ENCODE data around the gene YPEL1. TPM values are rescaled to one million over a fixed set of nuclear protein-coding genes. Genes with fewer than 3 reads are reported as not detected.
A peak's percentile ranks its signal among the peaks of the same experiment; 100 is the strongest.

YPEL1 gene
- total and polyA plus RNA-seq, 2 donors (not counting 1 experiment from before 2014, with no cell fraction given): 0.36 to 2.3 TPM

DNA sequence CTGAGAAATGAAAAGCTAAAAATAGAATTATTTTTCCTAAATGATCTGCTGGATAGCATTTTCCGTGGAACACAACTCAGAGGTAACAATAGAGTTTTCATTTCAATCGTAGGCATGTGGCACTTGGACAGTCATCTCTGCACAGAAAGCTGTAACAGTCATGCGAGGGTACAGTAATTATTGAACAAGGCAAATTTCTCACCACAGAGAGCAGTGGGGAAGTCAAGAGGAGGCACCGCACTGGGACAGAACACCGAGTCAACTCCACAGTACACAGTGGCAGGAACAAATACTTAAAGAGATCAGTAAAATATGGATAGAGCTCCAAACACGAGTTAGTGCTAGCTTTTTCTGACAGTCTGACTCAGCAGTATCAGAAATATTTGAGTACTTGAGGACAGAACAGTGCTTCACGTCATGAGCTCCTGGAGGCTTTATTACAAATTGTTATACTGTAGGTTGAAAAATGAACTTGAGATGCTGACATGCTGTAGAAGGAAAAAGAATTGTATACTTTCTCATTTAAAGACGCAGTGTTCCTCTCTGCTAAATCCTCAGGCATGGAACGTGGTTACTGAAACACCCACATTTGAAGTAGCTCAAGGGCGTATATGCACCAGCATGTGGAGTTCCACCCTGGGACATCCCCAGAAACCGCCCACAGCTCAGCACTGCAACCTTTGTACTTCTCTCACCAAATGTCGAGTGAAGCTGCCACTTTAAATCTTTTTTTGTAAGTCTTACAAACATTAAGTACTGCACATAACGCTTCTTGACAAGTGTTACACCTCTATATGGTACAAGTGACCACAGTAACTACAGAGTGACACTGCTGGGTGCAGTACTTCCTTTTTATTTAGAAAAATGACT lies 27.4 kb upstream of the YPEL1 start:
- Histone ChIP-seq H3K9me3 (ENCODE audit: control insufficient read depth, insufficient read depth, low read depth, low read length) (no peaks in the 10 kb centered on the region), H3K9ac (ENCODE audit: insufficient read depth, low read length) (no peak overlapping the region), H2AFZ (ENCODE audit: low read length) (no peak overlapping the region), H3K36me3 (ENCODE audit: control insufficient read depth, insufficient read depth, low read length) (peaks cover 28% of the 10 kb centered on the region), H3K4me1 (ENCODE audit: control insufficient read depth, extremely low read depth, insufficient read depth, low read length) (peaks cover 8% of the 10 kb centered on the region), H3K27ac (ENCODE audit: insufficient read depth, low read length) (no peak overlapping the region), H3K4me3 (replicated peaks in 1 of 4; ENCODE audit: control extremely low read depth in 1 of 4, insufficient read depth in 1 of 4, low read depth in 3 of 4, low read length in 4 of 4) (no peak overlapping the region), H3K4me2 (ENCODE audit: extremely low read depth, insufficient read depth, low read length) (no peak overlapping the region), H4K20me1 (ENCODE audit: control insufficient read depth, extremely low read depth, insufficient read depth, low read length) (no peaks in the 10 kb centered on the region), H3K27me3 (ENCODE audit: control insufficient read depth, insufficient read depth, low read length) (no peaks in the 10 kb centered on the region), H3K79me2 (ENCODE audit: control insufficient read depth, insufficient read depth, low read length) (no peaks in the 10 kb centered on the region)
- TF ChIP-seq EZH2 (IDR thresholded peaks at IDR 0.05; ENCODE audit: low read length, missing control alignments): no peak
- TF ChIP-seq, protein P1, sequence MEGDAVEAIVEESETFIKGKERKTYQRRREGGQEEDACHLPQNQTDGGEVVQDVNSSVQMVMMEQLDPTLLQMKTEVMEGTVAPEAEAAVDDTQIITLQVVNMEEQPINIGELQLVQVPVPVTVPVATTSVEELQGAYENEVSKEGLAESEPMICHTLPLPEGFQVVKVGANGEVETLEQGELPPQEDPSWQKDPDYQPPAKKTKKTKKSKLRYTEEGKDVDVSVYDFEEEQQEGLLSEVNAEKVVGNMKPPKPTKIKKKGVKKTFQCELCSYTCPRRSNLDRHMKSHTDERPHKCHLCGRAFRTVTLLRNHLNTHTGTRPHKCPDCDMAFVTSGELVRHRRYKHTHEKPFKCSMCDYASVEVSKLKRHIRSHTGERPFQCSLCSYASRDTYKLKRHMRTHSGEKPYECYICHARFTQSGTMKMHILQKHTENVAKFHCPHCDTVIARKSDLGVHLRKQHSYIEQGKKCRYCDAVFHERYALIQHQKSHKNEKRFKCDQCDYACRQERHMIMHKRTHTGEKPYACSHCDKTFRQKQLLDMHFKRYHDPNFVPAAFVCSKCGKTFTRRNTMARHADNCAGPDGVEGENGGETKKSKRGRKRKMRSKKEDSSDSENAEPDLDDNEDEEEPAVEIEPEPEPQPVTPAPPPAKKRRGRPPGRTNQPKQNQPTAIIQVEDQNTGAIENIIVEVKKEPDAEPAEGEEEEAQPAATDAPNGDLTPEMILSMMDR (conservative IDR thresholded peaks at IDR 0.05 in 1 of 2, IDR thresholded peaks at IDR 0.05 in 1 of 2; ENCODE audit: low read depth in 1 of 2, low read length in 2 of 2): no peak
- no peak for DNase-seq (ENCODE audit: low read depth in 2 of 2)

DNA sequence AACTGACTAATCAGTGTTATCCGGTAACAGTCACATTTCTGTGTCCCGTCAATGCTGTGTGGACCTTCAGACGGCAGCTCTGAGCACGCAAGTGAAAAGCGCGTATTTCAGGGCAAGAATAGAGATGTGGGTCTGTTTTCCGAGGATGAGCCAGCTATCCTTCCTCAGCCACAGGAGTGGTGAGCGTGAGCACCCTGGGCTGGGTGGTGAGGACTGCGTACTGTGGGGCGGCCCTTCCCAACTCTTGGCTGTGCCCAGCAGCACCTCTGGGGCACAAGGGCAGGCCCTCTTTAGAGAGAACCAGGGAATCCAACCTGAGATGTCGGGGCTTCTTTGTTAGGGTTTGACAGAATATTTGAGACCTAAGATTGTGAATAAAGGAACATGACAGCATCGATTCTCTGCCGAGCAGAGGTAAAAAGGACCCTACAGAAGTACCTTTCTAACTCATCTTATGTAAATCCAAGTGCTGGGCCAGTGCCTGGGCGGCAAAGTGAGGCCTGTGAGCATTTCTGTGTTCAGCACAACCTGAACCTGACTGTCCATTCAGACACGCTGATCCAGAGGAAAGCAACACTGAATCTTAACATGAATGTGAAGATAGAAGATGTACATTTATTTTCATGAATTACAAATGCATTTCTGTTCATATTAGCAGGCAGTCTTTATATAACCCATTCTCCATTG lies 26.5 kb upstream of the YPEL1 start:
- Histone ChIP-seq H3K4me3 (replicated peaks in 1 of 4; ENCODE audit: control extremely low read depth in 1 of 4, insufficient read depth in 1 of 4, low read depth in 3 of 4, low read length in 4 of 4) (no peak overlapping the region), H3K9me3 (ENCODE audit: control insufficient read depth, insufficient read depth, low read depth, low read length) (no peaks in the 10 kb centered on the region), H3K9ac (ENCODE audit: insufficient read depth, low read length) (no peak overlapping the region), H4K20me1 (ENCODE audit: control insufficient read depth, extremely low read depth, insufficient read depth, low read length) (no peaks in the 10 kb centered on the region), H3K4me1 (ENCODE audit: control insufficient read depth, extremely low read depth, insufficient read depth, low read length) (peaks cover 8% of the 10 kb centered on the region), H3K79me2 (ENCODE audit: control insufficient read depth, insufficient read depth, low read length) (no peaks in the 10 kb centered on the region), H3K27me3 (ENCODE audit: control insufficient read depth, insufficient read depth, low read length) (no peaks in the 10 kb centered on the region), H3K4me2 (ENCODE audit: extremely low read depth, insufficient read depth, low read length) (no peak overlapping the region), H3K27ac (ENCODE audit: insufficient read depth, low read length) (no peak overlapping the region), H2AFZ (ENCODE audit: low read length) (no peak overlapping the region), H3K36me3 (ENCODE audit: control insufficient read depth, insufficient read depth, low read length) (peaks cover 22% of the 10 kb centered on the region)
- no peak for TF ChIP-seq EZH2 (IDR thresholded peaks at IDR 0.05; ENCODE audit: low read length, missing control alignments)
- TF ChIP-seq, protein P1 (conservative IDR thresholded peaks at IDR 0.05 in 1 of 2, IDR thresholded peaks at IDR 0.05 in 1 of 2; ENCODE audit: low read depth in 1 of 2, low read length in 2 of 2): no peak
- DNase-seq (ENCODE audit: low read depth in 2 of 2): no peak

DNA sequence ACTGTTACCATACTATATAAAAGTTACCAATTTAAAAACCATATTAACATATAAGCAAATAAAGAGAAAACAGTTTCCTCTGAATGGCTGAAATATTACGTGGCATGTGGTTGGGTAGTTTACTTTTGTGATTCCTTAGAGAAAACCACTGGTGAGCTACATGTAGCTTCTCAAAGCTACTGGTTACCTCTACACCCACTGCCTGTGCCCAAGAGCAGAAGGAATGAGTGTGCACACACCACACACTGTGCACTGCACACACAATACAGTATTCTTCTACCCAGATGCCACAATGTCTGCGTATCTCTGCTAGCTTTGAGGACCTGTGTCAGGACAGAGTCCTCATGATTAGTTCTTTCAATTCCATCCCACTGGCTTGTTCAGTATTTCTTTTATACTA lies 25.5 kb upstream of the YPEL1 start:
- Histone ChIP-seq H3K79me2 (ENCODE audit: control insufficient read depth, insufficient read depth, low read length) (no peaks in the 10 kb centered on the region), H3K9ac (ENCODE audit: insufficient read depth, low read length) (no peak overlapping the region), H3K36me3 (ENCODE audit: control insufficient read depth, insufficient read depth, low read length) (peaks cover 20% of the 10 kb centered on the region), H3K27ac (ENCODE audit: insufficient read depth, low read length) (no peak overlapping the region), H4K20me1 (ENCODE audit: control insufficient read depth, extremely low read depth, insufficient read depth, low read length) (no peaks in the 10 kb centered on the region), H3K4me3 (replicated peaks in 1 of 4; ENCODE audit: control extremely low read depth in 1 of 4, insufficient read depth in 1 of 4, low read depth in 3 of 4, low read length in 4 of 4) (no peak overlapping the region), H2AFZ (ENCODE audit: low read length) (no peak overlapping the region), H3K4me1 (ENCODE audit: control insufficient read depth, extremely low read depth, insufficient read depth, low read length) (peaks cover 8% of the 10 kb centered on the region), H3K9me3 (ENCODE audit: control insufficient read depth, insufficient read depth, low read depth, low read length) (no peaks in the 10 kb centered on the region), H3K4me2 (ENCODE audit: extremely low read depth, insufficient read depth, low read length) (no peak overlapping the region), H3K27me3 (ENCODE audit: control insufficient read depth, insufficient read depth, low read length) (no peaks in the 10 kb centered on the region)
- DNase-seq (ENCODE audit: low read depth in 2 of 2): peak; percentile 59 to 74
- TF ChIP-seq EZH2 (IDR thresholded peaks at IDR 0.05; ENCODE audit: low read length, missing control alignments): no peak
- TF ChIP-seq, protein P1 (conservative IDR thresholded peaks at IDR 0.05 in 1 of 2, IDR thresholded peaks at IDR 0.05 in 1 of 2; ENCODE audit: low read depth in 1 of 2, low read length in 2 of 2): no peak

Data from fibroblast of lung (primary cell).